Suprapubic skin (tissue), 4 donors: ENCODE measurements around the gene MDH1.
A peak's percentile ranks its signal among the peaks of the same experiment; 100 is the strongest.

Experiments
- CTCF ChIP-seq, 2 donors: fragments of 200-600 bp in 1 of 2; fragments of 450-650 bp in 1 of 2; sonication (generic) in 1 of 2; IDR thresholded peaks; one replicate each; pipeline ENCODE4 v1.5.1; 2016 to 2019; ENCODE audit warnings: antibody characterized with exemption in 2 of 2, mild to moderate bottlenecking in 1 of 2, moderate library complexity in 1 of 2
- EP300 ChIP-seq: sonication (generic); formaldehyde crosslinking; IDR thresholded peaks from one replicate; pipeline ENCODE4 v1.6.1; 2017; ENCODE audit warnings: antibody characterized with exemption
- POLR2AphosphoS5 ChIP-seq, 3 donors: sonication (generic); formaldehyde crosslinking; IDR thresholded peaks; one replicate each; pipeline ENCODE4 v1.6.1; 2017; ENCODE audit warnings: antibody characterized with exemption in 3 of 3

GRCh38 chr2:63544017-63544627 lies 44.6 kb upstream of the MDH1 start:
- TF ChIP-seq POLR2AphosphoS5 (IDR thresholded peaks at IDR 0.05): no peak
- TF ChIP-seq CTCF (IDR thresholded peaks at IDR 0.05): peak in 1 of 2 donors; percentile 22
- TF ChIP-seq EP300: no peak
